GM12878 (cell line): ENCODE data around the gene CD83.

Source experiments
- E2F8 ChIP-seq: fragments of 450-650 bp; IDR thresholded peaks from 2 replicates; pipeline ENCODE4 v1.6.1; 2018; ENCODE audit warnings: mild to moderate bottlenecking, low read depth, moderate library complexity; ENCODE audit not compliant: partially characterized antibody
- HDGF ChIP-seq: fragments of 450-650 bp; IDR thresholded peaks from 2 replicates; pipeline ENCODE4 v1.6.1; 2016; ENCODE audit warnings: antibody characterized with exemption
- MAX ChIP-seq: IDR thresholded peaks from 2 replicates; pipeline ENCODE4 v1.6.1; 2012; ENCODE audit warnings: low read depth, low read length, improper control_type of control experiment
- MTA2 ChIP-seq: fragments of 450-650 bp; IDR thresholded peaks from 2 replicates; pipeline ENCODE4 v1.6.1; 2016; ENCODE audit warnings: low read depth, mild to moderate bottlenecking, moderate library complexity
- NR2C2 ChIP-seq: IDR thresholded peaks from 2 replicates; pipeline ENCODE4 v1.6.1; 2011; ENCODE audit warnings: borderline replicate concordance, low read depth; ENCODE audit not compliant: control insufficient read depth, insufficient read length
- NR2F1 ChIP-seq: fragments of 450-650 bp; conservative IDR thresholded peaks from 2 replicates; pipeline ENCODE4 v1.6.1; 2017; ENCODE audit warnings: mild to moderate bottlenecking
- POLR2A ChIP-seq: IDR thresholded peaks from 2 replicates; pipeline ENCODE4 v1.6.1; 2011; ENCODE audit warnings: low read depth, mild to moderate bottlenecking, low read length
- RFX5 ChIP-seq: IDR thresholded peaks from 2 replicates; pipeline ENCODE4 v1.6.1; 2011; ENCODE audit warnings: low read depth, low read length, improper control_type of control experiment
- SREBF1 ChIP-seq: IDR thresholded peaks from 2 replicates; pipeline ENCODE4 v1.6.1; 2012; ENCODE audit warnings: mild to moderate bottlenecking, low read length
- WRNIP1 ChIP-seq: IDR thresholded peaks from 2 replicates; pipeline ENCODE4 v1.6.1; 2011; ENCODE audit warnings: low read depth, low read length, improper control_type of control experiment, borderline replicate concordance
- ZNF207 ChIP-seq: fragments of 450-650 bp; IDR thresholded peaks from 2 replicates; pipeline ENCODE4 v1.6.1; 2014; ENCODE audit warnings: antibody characterized with exemption, mild to moderate bottlenecking, borderline replicate concordance
- ZNF274 ChIP-seq: IDR thresholded peaks from one replicate; pipeline ENCODE4 v1.8.0; 2011; ENCODE audit not compliant: insufficient read length, insufficient read depth
- TF ChIP-seq, protein P1 (sequence below), 3 experiments: IDR thresholded peaks in 2 of 3; conservative IDR thresholded peaks in 1 of 3; 2 replicates each; pipeline ENCODE4 v1.5.1; 2011; ENCODE audit warnings: low read depth in 3 of 3, low read length in 3 of 3, mild to moderate bottlenecking in 3 of 3, control low read depth in 2 of 3, moderate library complexity in 2 of 3, inconsistent platforms in 1 of 3, mixed read lengths in 1 of 3; ENCODE audit not compliant: control insufficient read depth in 2 of 3, insufficient read depth in 1 of 3; ENCODE audit errors: extremely low read depth in 1 of 3

DNA sequence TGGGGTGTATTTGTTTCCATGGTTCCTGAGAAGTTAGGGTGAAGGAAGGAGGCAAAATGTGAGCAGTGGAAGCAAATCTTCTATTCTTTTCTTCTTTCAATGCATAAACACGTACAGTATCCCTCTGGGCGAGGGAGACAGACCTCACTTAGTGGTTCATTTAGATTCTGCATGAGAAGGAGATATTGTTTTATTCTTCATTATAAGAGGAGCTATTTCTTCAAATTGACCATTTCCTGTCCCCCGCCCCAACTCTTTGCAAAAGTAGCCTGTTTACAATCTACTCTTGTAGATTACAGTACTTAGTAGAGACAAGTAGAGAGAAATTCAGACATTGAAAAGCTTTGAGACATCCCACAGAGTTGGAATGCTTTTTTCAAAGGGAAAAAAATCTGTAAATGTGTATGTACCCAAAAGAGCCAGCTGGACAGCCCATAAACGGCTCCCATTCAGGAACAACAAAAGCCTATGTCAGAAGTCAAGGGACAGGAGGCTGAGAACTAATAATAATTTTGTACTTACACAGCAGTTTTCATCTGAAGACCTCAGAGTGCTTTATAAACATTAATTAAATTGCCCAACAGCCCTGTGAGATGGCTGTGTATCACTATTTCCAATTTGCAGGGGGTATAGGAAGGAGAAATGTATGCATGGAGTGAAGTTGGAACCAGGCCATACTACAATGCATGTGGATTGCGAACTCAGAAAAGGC is 23.9 kb downstream of the CD83 start:
- TF ChIP-seq, protein P1, sequence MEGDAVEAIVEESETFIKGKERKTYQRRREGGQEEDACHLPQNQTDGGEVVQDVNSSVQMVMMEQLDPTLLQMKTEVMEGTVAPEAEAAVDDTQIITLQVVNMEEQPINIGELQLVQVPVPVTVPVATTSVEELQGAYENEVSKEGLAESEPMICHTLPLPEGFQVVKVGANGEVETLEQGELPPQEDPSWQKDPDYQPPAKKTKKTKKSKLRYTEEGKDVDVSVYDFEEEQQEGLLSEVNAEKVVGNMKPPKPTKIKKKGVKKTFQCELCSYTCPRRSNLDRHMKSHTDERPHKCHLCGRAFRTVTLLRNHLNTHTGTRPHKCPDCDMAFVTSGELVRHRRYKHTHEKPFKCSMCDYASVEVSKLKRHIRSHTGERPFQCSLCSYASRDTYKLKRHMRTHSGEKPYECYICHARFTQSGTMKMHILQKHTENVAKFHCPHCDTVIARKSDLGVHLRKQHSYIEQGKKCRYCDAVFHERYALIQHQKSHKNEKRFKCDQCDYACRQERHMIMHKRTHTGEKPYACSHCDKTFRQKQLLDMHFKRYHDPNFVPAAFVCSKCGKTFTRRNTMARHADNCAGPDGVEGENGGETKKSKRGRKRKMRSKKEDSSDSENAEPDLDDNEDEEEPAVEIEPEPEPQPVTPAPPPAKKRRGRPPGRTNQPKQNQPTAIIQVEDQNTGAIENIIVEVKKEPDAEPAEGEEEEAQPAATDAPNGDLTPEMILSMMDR (IDR thresholded peaks at IDR 0.05 in 2 of 3, conservative IDR thresholded peaks at IDR 0.05 in 1 of 3; ENCODE audit: control insufficient read depth in 2 of 3, extremely low read depth in 1 of 3, insufficient read depth in 1 of 3, low read depth in 3 of 3, low read length in 3 of 3): no peak
- no peak for TF ChIP-seq HDGF
- no peak for TF ChIP-seq NR2C2
- TF ChIP-seq NR2F1: no peak
- TF ChIP-seq ZNF207: no peak
- no peak for TF ChIP-seq WRNIP1
- TF ChIP-seq POLR2A: no peak
- TF ChIP-seq MTA2: no peak
- no peak for TF ChIP-seq E2F8
- no peak for TF ChIP-seq ZNF274
- TF ChIP-seq MAX: no peak
- no peak for TF ChIP-seq RFX5
- no peak for TF ChIP-seq SREBF1
